Ovary (tissue), 9 donors: ENCODE measurements around the gene CNNM2. TPM values are rescaled to one million over a fixed set of nuclear protein-coding genes. Genes with fewer than 3 reads are reported as not detected.

Experiments used
- DNase-seq, 5 donors: peaks; one replicate each; pipeline ENCODE4 v3.0.0-alpha.2; 2019 to 2020
- H3K27ac ChIP-seq, 2 donors: fragments of 200-600 bp; one replicate each; pipeline versions ENCODE4 v1.5.1 to v1.8.0; 2019 to 2022
- H3K27me3 ChIP-seq: fragments of 200-600 bp; one replicate; pipeline ENCODE4 v1.8.0; 2022
- H3K36me3 ChIP-seq: fragments of 200-600 bp; sonication (generic); one replicate; pipeline ENCODE4 v1.5.1; 2019
- H3K4me1 ChIP-seq: one replicate; pipeline ENCODE4 v1.8.1; 2013; ENCODE audit warnings: mild to moderate bottlenecking, moderate library complexity; ENCODE audit not compliant: insufficient read depth
- H3K4me3 ChIP-seq: fragments of 200-600 bp; sonication (generic); one replicate; pipeline ENCODE4 v1.5.1; 2017
- H3K9me3 ChIP-seq, 2 donors: fragments of 200-600 bp in 1 of 2; sonication (generic) in 1 of 2; one replicate each; pipeline versions ENCODE4 v1.5.1 to v1.8.1; 2013 to 2019; ENCODE audit warnings: mild to moderate bottlenecking in 1 of 2, moderate library complexity in 1 of 2
- CTCF ChIP-seq, 3 donors: fragments of 450-650 bp in 2 of 3; fragments of 200-600 bp in 1 of 3; IDR thresholded peaks; one replicate each; pipeline versions ENCODE4 v1.5.1 to v1.8.0; 2016 to 2022; ENCODE audit warnings: antibody characterized with exemption in 3 of 3, mild to moderate bottlenecking in 1 of 3
- EP300 ChIP-seq: sonication (generic); formaldehyde crosslinking; IDR thresholded peaks from one replicate; pipeline ENCODE4 v1.6.1; 2017; ENCODE audit warnings: antibody characterized with exemption
- POLR2A ChIP-seq: fragments of 450-650 bp; IDR thresholded peaks from one replicate; pipeline ENCODE4 v1.6.1; 2017; ENCODE audit warnings: antibody characterized with exemption, mild to moderate bottlenecking, moderate library complexity
- WGBS, 3 donors: extraction: QIAGEN DNeasy Blood & Tissue Kit in 1 of 3; methylation state at CpG; one replicate each; pipeline versions ENCODE4 v1.1.5 to v1.1.7; 2013 to 2017; 5-methylcytosine and 5-hydroxymethylcytosine counted together
- intact Hi-C, 4 donors: fragments of 100-400 bp; cut with DNase I; formaldehyde crosslinking; loops; one replicate each; pipeline versions ENCODE4 v1.11.0 to v1.15.1; 2022 to 2023
- polyA plus RNA-seq, 2 donors: library from polyadenylated mRNA; stranded (reverse); fragments of 200-250 nt in 1 of 2; fragments of 350-450 nt in 1 of 2; fragmentation: Illumina TruSeq in 1 of 2; extraction: RNeasy Lipid Tissue Mini Kit (QIAGEN cat#74804) in 1 of 2; gene quantifications; one replicate each; pipeline ENCODE4 v1.2.3, GENCODE V29; 2013 to 2014
- total RNA-seq, 7 donors: library from RNA; depleted of rRNA in 2 of 7; stranded (reverse); fragments of >200 nt in 2 of 7; fragmentation: NEBNext Ultra II Directional in 3 of 7; extraction: Animal tissue kit (Norgen Biotek cat#: 25700) in 3 of 7; gene quantifications; one replicate each; pipeline versions ENCODE4 v1.1.0 to v1.2.4, GENCODE V29; 2016 to 2023
- donor health status: DM: no; HTN: no; CAD: no; lungs with moderate emphysema.
- donor health status: DM: no; HTN: no; CAD: no.
- donor health status: Bipolar disorder and iron deficiency.
- donor health status: DM: yes; HTN: yes; CAD: no.
- donor health status: DM: no; HTN: no; CAD: no.
- donor health status: DM: yes; HTN: yes; CAD: no.

CNNM2 gene
- total and polyA plus RNA-seq, 9 donors, result 5.4 to 15.0 (median 8.9) TPM

- Histone ChIP-seq H3K27me3 (no peaks in the 10 kb centered on the region), H3K27ac (no peak overlapping the region), H3K4me1 (peaks cover 1% of the 10 kb centered on the region), H3K36me3 (no peaks in the 10 kb centered on the region), H3K4me3 (no peak overlapping the region), H3K9me3 (no peaks in the 10 kb centered on the region)
- intact Hi-C loops, result no loop called here
- no peak for DNase-seq
- TF ChIP-seq POLR2A (no peak), EP300 (no peak), CTCF (IDR thresholded peaks at IDR 0.05) (no peak)
- WGBS, 3 donors, result 85 to 94% (median 89%) methylated on average over 2 of the region's 2 CpGs
These were observed 202.5 kb downstream of the CNNM2 start for GRCh38 chr10:103120546-103120945.

DNA sequence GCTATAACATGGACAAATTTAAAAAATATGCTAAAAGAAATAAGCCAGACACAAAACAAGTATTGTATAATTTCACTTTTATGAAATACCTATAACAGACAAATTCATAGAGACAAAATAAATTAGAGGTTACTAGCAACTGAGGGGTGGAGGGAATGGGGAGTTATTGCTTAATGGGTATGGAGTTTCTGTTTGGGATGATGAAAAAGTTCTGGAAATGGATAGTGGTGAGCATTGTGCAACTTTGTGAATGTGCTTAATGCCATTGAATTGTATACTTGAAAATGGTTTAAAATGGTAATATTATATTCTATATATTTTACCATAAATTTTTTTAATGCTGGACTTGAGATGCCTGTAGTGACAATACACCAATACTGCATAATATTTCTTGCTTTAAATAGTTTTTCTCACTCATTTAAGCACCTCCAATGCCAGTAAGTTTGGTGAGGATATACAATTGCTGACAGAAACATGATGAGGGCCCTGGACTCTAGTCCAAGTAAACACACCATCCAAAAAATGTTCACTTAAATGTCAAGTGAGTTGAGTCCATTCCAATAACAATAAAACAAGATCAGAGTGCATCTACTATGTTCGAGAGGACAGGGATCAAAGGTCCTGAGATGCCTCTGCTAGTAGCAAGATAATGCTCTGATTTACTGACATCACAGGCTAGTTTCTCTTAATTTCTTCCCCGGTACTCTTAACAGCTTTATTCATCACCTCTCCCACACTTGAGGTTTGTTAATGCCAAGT is 203.1 kb downstream of the CNNM2 start:
- no peak for DNase-seq
- H3K4me1 ChIP-seq, result peaks cover 1% of the 10 kb centered on the region
- TF ChIP-seq POLR2A (no peak), CTCF (IDR thresholded peaks at IDR 0.05) (no peak), EP300 (no peak)
- no peak overlapping the region for H3K27ac ChIP-seq
- H3K36me3 ChIP-seq, result no peaks in the 10 kb centered on the region
- WGBS, 3 donors, result 13 to 15% (median 14%) methylated on average over 2 of the region's 2 CpGs
- H3K4me3 ChIP-seq, result no peak overlapping the region
- no peaks in the 10 kb centered on the region for H3K27me3 ChIP-seq
- no peaks in the 10 kb centered on the region for H3K9me3 ChIP-seq
- intact Hi-C loops, result no loop called here

GRCh38 chr10:103123282-103124024 is 205.4 kb downstream of the CNNM2 start:
- Histone ChIP-seq H3K27ac (no peak overlapping the region), H3K36me3 (no peaks in the 10 kb centered on the region), H3K27me3 (no peaks in the 10 kb centered on the region), H3K9me3 (no peaks in the 10 kb centered on the region), H3K4me3 (no peak overlapping the region), H3K4me1 (peaks cover 1% of the 10 kb centered on the region)
- 41 to 50% (median 46%) methylated on average over 7 of the region's 7 CpGs for WGBS, 3 donors
- TF ChIP-seq POLR2A, result no peak
- no peak for TF ChIP-seq CTCF (IDR thresholded peaks at IDR 0.05)
- TF ChIP-seq EP300, result no peak
- intact Hi-C loops, result no loop called here
- no peak for DNase-seq

GRCh38 chr10:103124420-103125096 is 206.5 kb downstream of the CNNM2 start:
- Histone ChIP-seq H3K9me3 (no peaks in the 10 kb centered on the region), H3K27ac (no peak overlapping the region), H3K27me3 (no peaks in the 10 kb centered on the region), H3K36me3 (no peaks in the 10 kb centered on the region), H3K4me1 (peaks cover 1% of the 10 kb centered on the region), H3K4me3 (no peak overlapping the region)
- intact Hi-C loops, result no loop called here
- WGBS, 3 donors, result 96 to 98% (median 96%) methylated on average over 4 of the region's 4 CpGs
- DNase-seq, result no peak
- TF ChIP-seq CTCF (IDR thresholded peaks at IDR 0.05) (no peak), EP300 (no peak), POLR2A (no peak)
